Endothelial cell of umbilical vein (primary cell): ENCODE measurements around the gene MLPH. TPM values are rescaled to one million over a fixed set of nuclear protein-coding genes. Genes with fewer than 3 reads are reported as not detected.

Source experiments
- BruUV-seq: library from RNA; stranded (reverse); fragments of 400-500 nt; replicated peaks from 2 replicates; lab custom pipeline; 2021; lab: Mats Ljungman, UMichigan
- CTCF ChIA-PET: fragments of 300-600, 350-600 bp; sonication (Branson Sonifier 250); formaldehyde crosslinking; loops from one replicate; lab custom pipeline; 2021; ENCODE audit warnings: antibody characterized with exemption, inconsistent platforms; lab: Charles Lee
- POLR2A ChIA-PET: fragments of 300-600, 350-600 bp; sonication (Branson Sonifier 250); formaldehyde crosslinking; loops from one replicate; lab custom pipeline; 2021; ENCODE audit warnings: antibody characterized with exemption, inconsistent platforms; lab: Charles Lee
- DNase-seq: peaks from one replicate; pipeline ENCODE4 v3.0.0-alpha.2; 2011; ENCODE audit warnings: low read depth, low spot score
- FAIRE-seq: peaks from 2 replicates; lab custom pipeline; 2011; peaks lifted over from hg19 to GRCh38; lab: Jason Lieb, UNC
- H2AFZ ChIP-seq: 2 replicates; pipeline ENCODE4 v1.6.0; 2012; ENCODE audit warnings: low read depth, low read length, control low read depth, inconsistent platforms
- H3K27ac ChIP-seq: 2 replicates; pipeline ENCODE4 v1.5.1; 2011; ENCODE audit warnings: low read depth, mild to moderate bottlenecking, control low read depth, low read length, moderate library complexity; ENCODE audit not compliant: insufficient read depth
- H3K27me3 ChIP-seq, 2 experiments: 2 replicates each; pipeline versions ENCODE4 v1.6.0 to v1.6.1; 2011; ENCODE audit warnings: low read length in 2 of 2, mixed read lengths in 1 of 2; ENCODE audit not compliant: control insufficient read depth in 2 of 2, insufficient read depth in 2 of 2
- H3K36me3 ChIP-seq, 2 experiments: 2 replicates in 1 of 2; 3 replicates in 1 of 2; pipeline ENCODE4 v1.5.1; 2011; ENCODE audit warnings: low read length in 2 of 2, mild to moderate bottlenecking in 1 of 2, moderate library complexity in 1 of 2; ENCODE audit not compliant: control insufficient read depth in 2 of 2, insufficient read depth in 2 of 2; ENCODE audit errors: extremely low read depth in 1 of 2
- H3K4me1 ChIP-seq: 3 replicates; pipeline ENCODE4 v1.5.1; 2011; ENCODE audit warnings: mild to moderate bottlenecking, low read length; ENCODE audit not compliant: control insufficient read depth, insufficient read depth; ENCODE audit errors: extremely low read depth
- H3K4me2 ChIP-seq: 2 replicates; pipeline ENCODE4 v1.6.1; 2011; ENCODE audit warnings: low read length, control low read depth, mixed read lengths; ENCODE audit not compliant: insufficient read depth
- H3K4me3 ChIP-seq, 3 experiments: fragments of 200-600 bp in 1 of 3; sonication (generic), shearing (Covaris generic) in 1 of 3; replicated peaks in 1 of 3; 2 replicates each; pipeline ENCODE4 v1.5.1; 2011 to 2016; ENCODE audit warnings: control low read depth in 3 of 3, low read length in 3 of 3, mild to moderate bottlenecking in 2 of 3, inconsistent platforms in 1 of 3, low read depth in 1 of 3, moderate library complexity in 1 of 3; ENCODE audit not compliant: insufficient read depth in 1 of 3
- H3K79me2 ChIP-seq: 2 replicates; pipeline ENCODE4 v1.6.0; 2012; ENCODE audit warnings: low read length, inconsistent platforms; ENCODE audit not compliant: control insufficient read depth, insufficient read depth
- H3K9ac ChIP-seq: replicated peaks from 2 replicates; pipeline ENCODE3; 2011; ENCODE audit warnings: low read length, control low read depth; ENCODE audit not compliant: insufficient read depth; ENCODE audit errors: extremely low read depth
- H3K9me1 ChIP-seq: replicated peaks from 3 replicates; pipeline ENCODE4 v1.6.0; 2011; ENCODE audit warnings: mild to moderate bottlenecking, low read length; ENCODE audit not compliant: control insufficient read depth, insufficient read depth; ENCODE audit errors: extremely low read depth
- H3K9me3 ChIP-seq: replicated peaks from 2 replicates; pipeline ENCODE4 v1.5.1; 2012; ENCODE audit warnings: low read length, inconsistent platforms; ENCODE audit not compliant: control insufficient read depth, insufficient read depth
- H4K20me1 ChIP-seq: replicated peaks from 2 replicates; pipeline ENCODE3; 2011; ENCODE audit warnings: mild to moderate bottlenecking, low read length; ENCODE audit not compliant: control insufficient read depth, insufficient read depth; ENCODE audit errors: extremely low read depth
- CTCF ChIP-seq, 2 donors: IDR thresholded peaks; 1 replicate in 1 of 2; 2 replicates in 1 of 2; pipeline ENCODE4 v1.5.1; 2011; ENCODE audit warnings: low read length in 2 of 2, mild to moderate bottlenecking in 2 of 2, moderate library complexity in 2 of 2, control low read depth in 1 of 2, inconsistent platforms in 1 of 2, low read depth in 1 of 2; ENCODE audit not compliant: insufficient read depth in 1 of 2; ENCODE audit errors: extremely low read depth in 1 of 2
- EZH2 ChIP-seq: IDR thresholded peaks from 2 replicates; pipeline ENCODE4 v1.6.1; 2012; ENCODE audit warnings: borderline replicate concordance, low read depth, mild to moderate bottlenecking, moderate library complexity, low read length, inconsistent platforms; ENCODE audit not compliant: severe bottlenecking
- FOS ChIP-seq: IDR thresholded peaks from 2 replicates; pipeline ENCODE4 v1.6.1; 2011; ENCODE audit warnings: mild to moderate bottlenecking, low read length, moderate library complexity, borderline replicate concordance; ENCODE audit not compliant: insufficient read depth
- GATA2 ChIP-seq: IDR thresholded peaks from 2 replicates; pipeline ENCODE4 v1.7.0; 2011; ENCODE audit warnings: low read depth, mild to moderate bottlenecking, moderate library complexity, mixed read lengths, low read length; ENCODE audit not compliant: insufficient read length, insufficient read depth
- JUN ChIP-seq: IDR thresholded peaks from 2 replicates; pipeline ENCODE4 v1.6.1; 2011; ENCODE audit warnings: borderline replicate concordance, low read depth; ENCODE audit not compliant: insufficient read length, insufficient read depth
- MAX ChIP-seq: IDR thresholded peaks from 2 replicates; pipeline ENCODE4 v1.6.1; 2011; ENCODE audit not compliant: insufficient read depth, insufficient read length
- MYC ChIP-seq: IDR thresholded peaks from one replicate; pipeline ENCODE4 v1.6.1; 2011; ENCODE audit warnings: mild to moderate bottlenecking, low read depth, low read length
- POLR2A ChIP-seq: IDR thresholded peaks from 2 replicates; pipeline ENCODE4 v1.6.1; 2012; ENCODE audit warnings: low read depth, mild to moderate bottlenecking, control low read depth, low read length
- POLR2AphosphoS5 ChIP-seq: IDR thresholded peaks from 2 replicates; pipeline ENCODE4 v1.6.1; 2012; ENCODE audit warnings: low read depth, mild to moderate bottlenecking, control low read depth, low read length, moderate library complexity; ENCODE audit not compliant: insufficient read depth
- dilution Hi-C: fragments of 300-500 bp; cut with MboI; formaldehyde crosslinking; loops from one replicate; pipeline ENCODE4 v1.15.0; 2019; ENCODE audit warnings: low sequenced_read_pairs; ENCODE audit not compliant: extremely low pct_ligation_motif_present
- intact Hi-C: fragments of 100-400 bp; cut with micrococcal nuclease; formaldehyde crosslinking; loops from one replicate; pipeline ENCODE4 v1.10.0; 2022
- polyA plus RNA-seq, 4 experiments: library from polyadenylated mRNA; depleted of rRNA in 3 of 4; stranded (reverse) in 3 of 4; unstranded in 1 of 4; fragments of >200 nt; gene quantifications; 2 replicates each; pipeline versions ENCODE4 v1.2.1 to v1.2.3, GENCODE V29; 2011 to 2012; ENCODE audit warnings: missing spikeins in 1 of 4
- total RNA-seq: library from RNA; stranded (reverse); gene quantifications from 2 replicates; pipeline ENCODE4 v1.2.3, GENCODE V29; 2021

The MLPH gene
- total and polyA plus RNA-seq, 2 donors (not counting 3 experiments of a cell fraction or from before 2014, with no cell fraction given), result not detected

GRCh38 chr2:237536617-237537016, 49.6 kb downstream of the MLPH start:
- Histone ChIP-seq H3K4me2 (no peak overlapping the region), H4K20me1 (no peaks in the 10 kb centered on the region), H3K27me3 (no peaks in the 10 kb centered on the region), H3K9ac (no peak overlapping the region), H3K27ac (no peak overlapping the region), H3K9me1 (no peaks in the 10 kb centered on the region), H3K4me3 (no peak overlapping the region), H3K4me1 (peaks cover 2% of the 10 kb centered on the region), H3K9me3 (no peaks in the 10 kb centered on the region), H3K36me3 (no peaks in the 10 kb centered on the region), H3K79me2 (no peaks in the 10 kb centered on the region), H2AFZ (no peak overlapping the region)
- intact Hi-C loops (no loop called here), dilution Hi-C loops (no loop called here)
- DNase-seq (no peak), FAIRE-seq (no peak)
- TF ChIP-seq JUN, result no peak
- no peak for TF ChIP-seq MAX
- no peak for TF ChIP-seq EZH2
- TF ChIP-seq CTCF (IDR thresholded peaks at IDR 0.05; ENCODE audit: extremely low read depth in 1 of 2, insufficient read depth in 1 of 2, low read depth in 1 of 2, low read length in 2 of 2), result no peak
- TF ChIP-seq MYC, result no peak
- TF ChIP-seq POLR2AphosphoS5, result no peak
- no peak for TF ChIP-seq FOS
- TF ChIP-seq GATA2, result no peak
- no peak for TF ChIP-seq POLR2A
- BruUV-seq, result no TSS peak
- ChIA-PET CTCF (interaction anchor here (1.4 kb wide), 1 partner anchor 24 kb away, joined by 4 read pairs; no protein-coding TSS in a partner anchor), POLR2A (no interaction called here)
